SK-N-MC (cell line): ENCODE data around the gene ZDHHC1.

Experiments
- EZH2 ChIP-seq: fragments of 200-600 bp; sonication (generic); IDR thresholded peaks from one replicate; pipeline ENCODE4 v1.6.1; 2017; ENCODE audit warnings: antibody characterized with exemption
- FOXP2 ChIP-seq: optimal IDR thresholded peaks from 2 replicates; pipeline ENCODE3; 2011; ENCODE audit warnings: mild to moderate bottlenecking, moderate library complexity; ENCODE audit not compliant: insufficient read depth; ENCODE audit errors: extremely low read length, control extremely low read depth
- POLR2AphosphoS5 ChIP-seq: IDR thresholded peaks from 2 replicates; pipeline ENCODE4 v1.6.1; 2012; ENCODE audit warnings: mild to moderate bottlenecking, low read depth, low read length, borderline replicate concordance

- TF ChIP-seq POLR2AphosphoS5 (no peak), EZH2 (no peak), FOXP2 (no peak)
Measured at GRCh38 chr16:67395105-67395457, 21.2 kb downstream of the ZDHHC1 start.
